GM10266 (cell line): ENCODE measurements around the gene ADGRL3.
"Not testable (repeated sequence)": the region's sequence is repeated elsewhere in the genome, so short reads cannot be mapped to it uniquely, and the experiment has no call there.

Source experiments
- DNase-seq: peaks from one replicate; pipeline ENCODE4 v3.0.0; 2012; ENCODE audit errors: extremely low spot score
- CTCF ChIP-seq: IDR thresholded peaks from 2 replicates; pipeline ENCODE4 v1.5.1; 2012; ENCODE audit warnings: mild to moderate bottlenecking, low read depth; ENCODE audit not compliant: control insufficient read depth, insufficient read depth; ENCODE audit errors: missing control alignments

The ADGRL3 gene

DNA sequence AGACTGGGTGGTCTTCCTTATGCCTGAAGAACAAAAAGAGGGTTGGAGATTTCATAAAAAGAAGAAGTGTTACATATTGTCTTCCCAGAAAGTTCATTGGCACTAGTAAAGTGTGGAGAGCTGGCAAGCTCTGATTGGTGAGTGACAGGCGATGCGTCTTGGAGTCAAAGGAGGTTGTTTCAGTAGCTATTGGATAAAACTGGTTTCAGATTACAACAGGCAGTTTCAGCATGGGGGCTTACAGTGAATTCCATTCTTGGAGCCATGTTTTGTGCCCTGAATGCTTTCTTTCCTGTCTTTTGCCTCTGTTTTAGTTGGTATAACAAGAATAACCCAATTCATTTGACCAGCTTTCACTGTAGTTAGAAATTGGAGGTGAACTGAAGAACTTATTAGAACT, 750.5 kb downstream of the ADGRL3 start:
- TF ChIP-seq CTCF: no peak
- DNase-seq: no peak

DNA sequence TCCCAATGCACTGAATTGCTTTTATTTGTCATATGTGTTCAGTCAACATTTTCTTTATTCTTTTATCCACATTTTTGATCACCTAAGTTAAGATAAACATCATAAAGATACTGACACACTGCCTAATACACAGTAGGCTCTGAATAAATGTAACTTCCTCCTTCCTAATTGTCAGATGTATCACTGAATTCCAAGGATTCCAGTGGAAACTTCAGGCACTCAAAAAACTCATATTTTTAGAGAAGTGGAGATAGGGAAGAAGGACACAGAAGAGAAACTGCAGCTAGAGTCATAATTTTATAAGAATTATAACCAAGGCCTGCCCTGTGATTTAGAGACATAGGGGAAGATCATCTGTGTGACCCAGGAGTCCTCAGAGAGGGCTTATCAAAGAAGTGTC, 753.3 kb downstream of the ADGRL3 start:
- DNase-seq: no peak

DNA sequence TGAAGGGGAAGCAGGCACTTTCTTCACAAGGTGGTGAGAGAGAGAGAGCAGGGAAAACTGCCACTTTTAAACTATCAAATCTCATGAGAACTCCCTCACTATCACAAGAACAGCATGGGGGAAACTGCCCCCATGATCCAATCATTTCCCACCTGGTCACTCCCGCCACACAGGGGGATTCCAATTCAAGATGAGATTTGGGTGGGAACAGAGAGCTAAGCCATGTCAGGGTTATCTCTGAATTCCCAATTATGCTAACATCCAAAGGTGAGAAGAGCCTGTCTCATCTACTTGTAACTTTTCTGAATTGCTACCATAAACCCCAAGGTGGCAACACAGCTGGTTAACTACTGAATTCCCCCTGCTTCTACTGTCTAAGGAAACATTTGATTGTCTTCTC, 758.5 kb downstream of the ADGRL3 start:
- TF ChIP-seq CTCF: no peak
- no peak for DNase-seq

More for the DNA sequence above, 753.3 kb downstream of the ADGRL3 start:
- no peak for TF ChIP-seq CTCF

DNA sequence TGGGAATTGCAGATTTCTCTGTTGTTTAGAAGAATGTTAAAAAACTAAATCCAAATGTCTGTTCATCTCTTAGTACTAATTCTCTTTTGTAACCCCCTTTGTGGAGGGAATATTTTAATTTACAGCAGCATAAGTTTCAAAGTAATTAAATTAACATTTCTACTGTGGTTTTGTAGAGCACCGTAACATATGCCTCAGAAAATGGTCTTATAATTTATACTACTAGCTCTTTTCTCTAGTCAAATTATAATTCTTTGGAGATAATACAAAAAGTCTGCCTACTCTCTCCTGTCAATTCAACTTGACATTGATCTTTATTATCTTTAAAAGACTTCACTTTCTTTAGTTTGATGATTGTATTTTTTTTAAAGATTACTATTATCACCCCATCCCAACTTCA, 759.0 kb downstream of the ADGRL3 start:
- TF ChIP-seq CTCF: no peak
- no peak for DNase-seq

DNA sequence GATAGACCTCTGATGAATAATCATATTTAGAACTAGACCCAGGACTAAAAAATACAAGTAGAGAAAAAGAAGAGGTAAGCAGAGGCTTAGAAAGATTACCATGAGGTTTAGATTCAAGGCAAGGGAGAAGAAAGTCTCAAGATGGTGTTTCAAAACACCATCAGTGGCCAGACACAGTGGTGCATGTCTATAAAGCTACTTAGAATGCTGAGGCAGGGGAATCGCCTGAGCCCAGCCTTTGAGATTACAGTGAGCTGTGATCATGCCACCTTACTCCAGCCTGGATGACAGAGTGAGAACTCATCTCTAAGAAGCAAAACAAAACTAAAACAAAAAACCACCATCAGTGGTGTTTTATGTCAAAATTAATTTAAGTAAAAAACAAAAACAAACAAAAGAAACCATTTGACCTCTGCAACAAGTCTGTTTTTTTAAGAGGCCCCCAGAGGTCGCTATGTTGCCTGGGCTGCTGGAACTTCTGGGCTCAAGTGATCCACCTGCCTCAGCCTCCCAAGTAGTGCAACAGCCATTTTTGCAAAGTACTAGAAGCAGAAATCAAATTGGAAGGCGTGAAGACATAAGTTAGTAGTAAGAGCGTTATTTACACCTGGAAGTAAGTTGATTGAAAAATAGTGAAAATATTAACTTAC, 784.3 kb downstream of the ADGRL3 start:
- TF ChIP-seq CTCF: no peak
- DNase-seq: no peak

DNA sequence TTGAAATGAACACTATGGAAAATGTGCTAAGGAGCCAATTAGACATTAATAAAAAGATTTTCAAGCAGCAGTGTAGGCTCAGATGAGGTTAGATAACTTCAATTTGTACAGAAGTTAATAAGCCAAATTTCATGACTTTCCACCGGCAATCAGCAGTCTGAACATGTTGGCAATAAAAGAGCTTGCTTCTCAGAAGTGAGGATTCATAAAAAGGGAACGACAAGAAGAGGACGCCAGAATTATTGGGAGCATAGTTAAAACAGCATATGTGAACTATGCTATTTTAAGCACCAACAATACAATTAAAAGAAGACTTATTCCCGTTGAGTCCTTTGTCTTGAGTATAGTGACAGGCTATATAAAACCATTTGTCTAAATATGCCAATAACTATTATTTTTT, 785.3 kb downstream of the ADGRL3 start:
- no peak for DNase-seq
- TF ChIP-seq CTCF: no peak

- DNase-seq: not testable (repeated sequence)
Observed at GRCh38 chr4:61986929-61987328, 786.8 kb downstream of the ADGRL3 start.

- TF ChIP-seq CTCF: no peak
Observed at GRCh38 chr4:61992351-61992750, 792.2 kb downstream of the ADGRL3 start.

More at GRCh38 chr4:61992351-61992750, 792.2 kb downstream of the ADGRL3 start:
- no peak for DNase-seq
